GM12873 (cell line): Measurements from ENCODE around the gene APC.

ENCODE experiments used
- TF ChIP-seq, protein P1 (sequence below): IDR thresholded peaks from 2 replicates; pipeline ENCODE4 v1.5.1; 2012; ENCODE audit warnings: low read depth, mild to moderate bottlenecking, moderate library complexity, low read length, control low read depth; ENCODE audit not compliant: insufficient read depth; ENCODE audit errors: missing control alignments

The APC gene

DNA sequence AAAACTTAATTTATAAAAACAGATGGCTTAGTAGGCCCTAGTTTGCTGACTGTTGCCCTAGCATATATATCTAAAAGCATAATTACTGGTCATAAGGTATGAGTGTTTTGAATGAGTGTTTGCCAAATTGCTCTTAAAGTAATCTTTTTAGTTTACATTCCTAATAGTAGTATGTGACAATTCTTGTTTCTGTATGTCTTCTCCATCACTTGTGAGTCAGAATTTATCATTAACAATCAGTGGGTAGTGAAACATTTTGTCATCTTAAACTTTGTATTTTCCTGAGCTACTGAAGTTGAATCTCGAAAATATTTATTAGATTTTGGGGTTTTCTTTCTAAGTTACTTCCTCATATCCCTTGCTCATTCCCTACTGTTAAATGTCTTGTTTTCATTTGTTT, 49.6 kb downstream of the APC start:
- TF ChIP-seq, protein P1, sequence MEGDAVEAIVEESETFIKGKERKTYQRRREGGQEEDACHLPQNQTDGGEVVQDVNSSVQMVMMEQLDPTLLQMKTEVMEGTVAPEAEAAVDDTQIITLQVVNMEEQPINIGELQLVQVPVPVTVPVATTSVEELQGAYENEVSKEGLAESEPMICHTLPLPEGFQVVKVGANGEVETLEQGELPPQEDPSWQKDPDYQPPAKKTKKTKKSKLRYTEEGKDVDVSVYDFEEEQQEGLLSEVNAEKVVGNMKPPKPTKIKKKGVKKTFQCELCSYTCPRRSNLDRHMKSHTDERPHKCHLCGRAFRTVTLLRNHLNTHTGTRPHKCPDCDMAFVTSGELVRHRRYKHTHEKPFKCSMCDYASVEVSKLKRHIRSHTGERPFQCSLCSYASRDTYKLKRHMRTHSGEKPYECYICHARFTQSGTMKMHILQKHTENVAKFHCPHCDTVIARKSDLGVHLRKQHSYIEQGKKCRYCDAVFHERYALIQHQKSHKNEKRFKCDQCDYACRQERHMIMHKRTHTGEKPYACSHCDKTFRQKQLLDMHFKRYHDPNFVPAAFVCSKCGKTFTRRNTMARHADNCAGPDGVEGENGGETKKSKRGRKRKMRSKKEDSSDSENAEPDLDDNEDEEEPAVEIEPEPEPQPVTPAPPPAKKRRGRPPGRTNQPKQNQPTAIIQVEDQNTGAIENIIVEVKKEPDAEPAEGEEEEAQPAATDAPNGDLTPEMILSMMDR, result no peak

DNA sequence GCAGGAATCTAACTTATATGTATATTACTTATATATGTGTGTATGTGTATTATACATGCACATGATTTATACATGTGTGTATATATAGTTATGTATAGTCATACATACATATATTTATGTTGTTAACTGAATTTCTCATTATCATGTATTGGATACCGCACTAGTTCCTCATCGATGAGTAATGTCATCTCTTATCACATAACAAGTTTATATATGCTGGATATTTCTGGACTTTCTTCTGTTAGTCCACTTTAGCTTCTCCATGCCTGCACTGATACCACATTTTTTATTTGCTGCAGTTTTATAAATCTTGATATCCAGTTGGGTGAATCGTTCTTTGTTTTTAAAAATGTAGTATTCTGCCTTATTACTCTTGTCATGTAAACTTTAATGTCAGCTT, 50.2 kb downstream of the APC start:
- TF ChIP-seq, protein P1, result no peak

DNA sequence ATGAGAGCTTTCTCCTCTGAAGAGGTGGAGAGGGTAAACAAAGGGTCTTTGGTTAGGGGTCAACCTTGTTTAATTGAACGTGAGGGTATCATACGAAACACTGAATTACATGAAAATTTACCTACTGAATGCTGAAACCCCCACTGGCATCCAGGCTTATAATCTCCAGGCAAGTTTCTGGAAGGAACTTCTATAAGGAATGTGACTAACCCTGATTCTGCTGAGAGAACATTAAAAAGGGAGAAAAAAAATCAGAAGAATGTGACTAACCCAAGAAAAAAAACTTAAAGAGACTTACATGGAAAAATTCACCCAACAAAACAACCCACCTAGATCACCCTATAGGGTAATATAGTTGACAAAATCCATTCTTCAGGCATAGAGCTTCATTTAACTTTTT, 55.5 kb downstream of the APC start:
- TF ChIP-seq, protein P1, result no peak

DNA sequence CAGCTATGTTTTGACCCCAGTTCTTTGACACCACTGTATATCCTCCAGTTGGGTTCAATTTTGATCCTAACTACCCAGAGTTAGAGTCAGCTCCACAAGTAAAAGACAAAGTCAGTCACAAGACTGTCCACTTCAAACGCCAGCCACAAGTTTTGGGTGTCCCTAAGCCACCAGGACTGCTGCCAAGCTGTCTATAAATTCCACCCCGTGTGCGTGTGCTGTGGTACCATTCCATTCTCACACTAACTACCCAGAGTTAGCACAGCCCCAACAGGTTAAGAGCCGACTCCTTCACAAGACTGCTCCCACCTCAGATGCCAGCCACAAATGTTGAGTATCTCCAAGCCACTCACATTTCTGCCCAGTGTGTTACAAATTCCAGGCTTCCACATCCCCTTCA, 56.7 kb downstream of the APC start:
- TF ChIP-seq, protein P1, result no peak

DNA sequence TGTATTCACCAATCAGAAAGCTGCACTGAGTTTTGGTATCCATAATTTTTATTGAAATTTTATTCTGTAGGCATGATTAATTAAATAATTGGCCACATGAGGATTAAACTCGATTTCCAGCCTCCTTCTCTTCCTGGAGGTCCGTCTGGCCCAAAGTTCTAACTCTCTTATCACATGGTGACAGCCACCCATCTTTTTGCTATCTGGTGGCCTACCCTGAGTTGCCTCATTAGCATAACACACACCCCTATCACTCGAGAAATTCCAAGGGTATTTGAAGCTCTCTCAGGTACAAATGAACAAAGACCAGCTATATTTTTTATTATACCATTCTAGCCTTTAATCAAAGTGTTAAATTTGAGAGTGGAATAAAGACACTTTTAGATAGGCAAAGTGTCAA, 57.7 kb downstream of the APC start:
- TF ChIP-seq, protein P1, result no peak

DNA sequence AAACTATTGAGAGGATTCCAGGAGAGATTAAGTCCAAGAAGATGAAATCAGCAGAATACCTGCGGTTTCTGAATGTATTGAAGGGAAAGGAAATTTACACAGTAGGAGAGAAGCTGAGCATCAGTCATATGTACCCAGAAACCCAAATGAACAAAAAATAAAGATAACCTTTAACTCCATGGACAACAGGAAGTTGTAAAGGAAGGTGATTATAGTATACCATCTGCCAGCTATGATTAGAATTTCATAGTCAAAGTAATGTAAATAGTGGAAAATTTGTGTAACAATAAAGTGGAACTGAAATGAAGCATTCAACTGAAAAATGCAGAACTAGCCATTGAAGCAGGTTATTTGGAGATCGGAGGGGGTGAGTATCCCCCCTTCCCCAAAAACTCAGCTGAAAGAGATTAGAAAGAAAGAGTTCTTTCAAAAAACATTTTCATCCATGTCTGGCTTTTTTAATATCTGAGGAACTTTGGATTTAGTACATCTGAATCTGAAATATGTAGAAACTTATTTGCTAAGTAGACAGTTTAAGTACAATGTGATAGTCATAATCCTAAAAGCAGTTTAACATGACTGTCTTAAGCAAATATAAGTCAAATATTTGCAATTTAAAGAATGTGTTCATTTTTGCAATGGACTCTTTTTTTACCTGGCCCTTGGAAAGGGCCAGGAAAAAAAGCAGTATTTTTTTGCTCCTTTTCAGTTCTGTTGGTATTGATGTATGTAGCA, 58.4 kb downstream of the APC start:
- TF ChIP-seq, protein P1, result no peak

DNA sequence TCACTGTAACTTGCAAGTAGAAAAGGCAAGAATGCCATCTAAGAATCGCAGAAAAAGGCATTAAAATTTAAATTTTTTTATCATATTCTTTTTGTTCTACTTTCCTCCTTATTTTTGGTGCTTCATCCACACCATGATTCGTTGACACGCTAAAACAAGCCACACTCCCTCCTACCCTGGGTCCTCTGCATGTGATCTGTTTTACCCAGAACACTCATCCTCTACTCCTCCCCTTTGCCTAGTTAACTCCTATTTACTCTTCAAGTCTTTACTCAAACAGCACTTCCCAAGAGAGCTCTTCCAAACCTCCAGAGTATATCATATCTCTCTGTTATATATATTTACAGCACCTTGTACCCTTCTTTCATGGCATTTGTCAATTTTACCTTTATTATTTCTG, 62.0 kb downstream of the APC start:
- TF ChIP-seq, protein P1, result no peak
